ENCODE results near the gene TADA3.

DNA sequence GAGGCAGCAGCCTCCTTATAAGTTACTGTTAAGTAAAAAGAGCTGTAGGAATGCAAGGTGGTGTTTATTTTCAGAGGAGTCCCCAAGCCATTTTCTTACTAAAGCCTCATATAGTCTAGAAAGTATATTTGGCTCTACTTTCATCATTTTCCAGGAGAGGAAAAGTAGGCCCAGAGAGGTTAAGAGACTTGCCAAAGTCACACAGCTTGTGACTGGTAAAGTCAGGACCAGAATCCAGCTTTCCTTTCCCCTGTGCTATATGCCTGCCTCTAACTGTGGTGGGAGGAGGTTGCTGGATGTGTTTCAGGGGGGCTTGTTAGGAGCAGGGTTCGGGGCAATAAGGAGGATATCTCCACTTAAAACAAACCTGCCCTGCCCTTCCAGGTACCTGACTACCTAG is 49.7 kb downstream of the TADA3 start:
- TF ChIP-seq, protein P1, sequence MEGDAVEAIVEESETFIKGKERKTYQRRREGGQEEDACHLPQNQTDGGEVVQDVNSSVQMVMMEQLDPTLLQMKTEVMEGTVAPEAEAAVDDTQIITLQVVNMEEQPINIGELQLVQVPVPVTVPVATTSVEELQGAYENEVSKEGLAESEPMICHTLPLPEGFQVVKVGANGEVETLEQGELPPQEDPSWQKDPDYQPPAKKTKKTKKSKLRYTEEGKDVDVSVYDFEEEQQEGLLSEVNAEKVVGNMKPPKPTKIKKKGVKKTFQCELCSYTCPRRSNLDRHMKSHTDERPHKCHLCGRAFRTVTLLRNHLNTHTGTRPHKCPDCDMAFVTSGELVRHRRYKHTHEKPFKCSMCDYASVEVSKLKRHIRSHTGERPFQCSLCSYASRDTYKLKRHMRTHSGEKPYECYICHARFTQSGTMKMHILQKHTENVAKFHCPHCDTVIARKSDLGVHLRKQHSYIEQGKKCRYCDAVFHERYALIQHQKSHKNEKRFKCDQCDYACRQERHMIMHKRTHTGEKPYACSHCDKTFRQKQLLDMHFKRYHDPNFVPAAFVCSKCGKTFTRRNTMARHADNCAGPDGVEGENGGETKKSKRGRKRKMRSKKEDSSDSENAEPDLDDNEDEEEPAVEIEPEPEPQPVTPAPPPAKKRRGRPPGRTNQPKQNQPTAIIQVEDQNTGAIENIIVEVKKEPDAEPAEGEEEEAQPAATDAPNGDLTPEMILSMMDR (conservative IDR thresholded peaks at IDR 0.05 in 1 of 2, IDR thresholded peaks at IDR 0.05 in 1 of 2; ENCODE audit: low read depth in 1 of 2, low read length in 2 of 2) = no peak
- TF ChIP-seq EZH2 (IDR thresholded peaks at IDR 0.05; ENCODE audit: low read length, missing control alignments) = no peak

Measured in fibroblast of lung (primary cell).